HCT116 (cell line): ENCODE measurements around the gene ARHGEF39.

ENCODE experiments used
- CEBPB ChIP-seq: IDR thresholded peaks from 2 replicates; pipeline ENCODE4 v1.6.1; 2012; ENCODE audit warnings: low read depth
- EGR1 ChIP-seq: IDR thresholded peaks from 2 replicates; pipeline ENCODE4 v1.6.1; 2012; ENCODE audit warnings: low read depth
- EZH2 ChIP-seq: fragments of 200-600 bp; sonication (generic); IDR thresholded peaks from 2 replicates; pipeline ENCODE4 v1.6.1; 2017; ENCODE audit warnings: antibody characterized with exemption, mixed run types
- POLR2A ChIP-seq: IDR thresholded peaks from 2 replicates; pipeline ENCODE4 v1.7.0; 2011; ENCODE audit warnings: borderline replicate concordance; ENCODE audit not compliant: insufficient read depth, insufficient read length; ENCODE audit errors: extremely low read depth
- POLR2AphosphoS5 ChIP-seq: IDR thresholded peaks from 2 replicates; pipeline ENCODE4 v1.6.1; 2011; ENCODE audit warnings: mild to moderate bottlenecking, low read depth, low read length, moderate library complexity
- RAD21 ChIP-seq: IDR thresholded peaks from 2 replicates; pipeline ENCODE4 v1.6.1; 2012; ENCODE audit warnings: low read depth, mild to moderate bottlenecking
- SIN3A ChIP-seq: IDR thresholded peaks from 2 replicates; pipeline ENCODE4 v1.6.1; 2012; ENCODE audit warnings: low read depth
- SP1 ChIP-seq: IDR thresholded peaks from 2 replicates; pipeline ENCODE4 v1.6.1; 2012; ENCODE audit warnings: low read depth
- TF ChIP-seq, protein P1 (sequence below), 3 experiments: fragments of 200-600 bp in 1 of 3; sonication (generic) in 1 of 3; IDR thresholded peaks in 2 of 3; conservative IDR thresholded peaks in 1 of 3; 2 replicates each; pipeline ENCODE4 v1.5.1; 2012 to 2017; ENCODE audit warnings: low read depth in 2 of 3, low read length in 2 of 3, antibody characterized with exemption in 1 of 3, borderline replicate concordance in 1 of 3, control low read depth in 1 of 3, mild to moderate bottlenecking in 1 of 3, mixed read lengths in 1 of 3, mixed run types in 1 of 3, moderate library complexity in 1 of 3; ENCODE audit not compliant: insufficient read depth in 1 of 3
- TF ChIP-seq, protein P2 (sequence below): IDR thresholded peaks from 2 replicates; pipeline ENCODE4 v1.6.1; 2012; ENCODE audit warnings: low read depth
- TF ChIP-seq, protein P3 (sequence below): IDR thresholded peaks from 2 replicates; pipeline ENCODE4 v1.6.1; 2012
- TF ChIP-seq, protein P4 (sequence below): IDR thresholded peaks from 2 replicates; pipeline ENCODE4 v1.6.1; 2012
- TF ChIP-seq, protein P5 (sequence below): IDR thresholded peaks from 2 replicates; pipeline ENCODE4 v1.6.1; 2011; ENCODE audit warnings: mild to moderate bottlenecking, low read length, moderate library complexity; ENCODE audit not compliant: insufficient replicate concordance; ENCODE audit errors: extremely low read depth

DNA sequence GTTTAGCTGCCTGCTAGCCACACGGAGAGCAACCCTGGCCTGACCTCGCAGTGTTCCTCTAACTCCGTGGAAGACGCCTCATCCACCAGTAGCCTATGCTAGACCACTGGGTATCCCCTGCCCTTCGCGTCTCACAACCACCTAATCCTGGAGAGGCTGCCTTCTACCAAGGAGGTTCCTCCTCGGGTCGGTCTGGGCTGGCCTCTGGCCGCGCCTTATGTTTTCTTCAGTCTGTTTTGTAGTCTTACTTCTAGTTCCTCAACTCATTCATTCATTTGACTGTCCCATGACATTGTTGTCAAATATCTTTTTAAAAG, 26.3 kb upstream of the ARHGEF39 start:
- TF ChIP-seq POLR2AphosphoS5 (no peak), EGR1 (no peak), EZH2 (no peak), POLR2A (no peak), RAD21 (no peak), SIN3A (no peak), CEBPB (no peak), SP1 (no peak)
- TF ChIP-seq, protein P1, sequence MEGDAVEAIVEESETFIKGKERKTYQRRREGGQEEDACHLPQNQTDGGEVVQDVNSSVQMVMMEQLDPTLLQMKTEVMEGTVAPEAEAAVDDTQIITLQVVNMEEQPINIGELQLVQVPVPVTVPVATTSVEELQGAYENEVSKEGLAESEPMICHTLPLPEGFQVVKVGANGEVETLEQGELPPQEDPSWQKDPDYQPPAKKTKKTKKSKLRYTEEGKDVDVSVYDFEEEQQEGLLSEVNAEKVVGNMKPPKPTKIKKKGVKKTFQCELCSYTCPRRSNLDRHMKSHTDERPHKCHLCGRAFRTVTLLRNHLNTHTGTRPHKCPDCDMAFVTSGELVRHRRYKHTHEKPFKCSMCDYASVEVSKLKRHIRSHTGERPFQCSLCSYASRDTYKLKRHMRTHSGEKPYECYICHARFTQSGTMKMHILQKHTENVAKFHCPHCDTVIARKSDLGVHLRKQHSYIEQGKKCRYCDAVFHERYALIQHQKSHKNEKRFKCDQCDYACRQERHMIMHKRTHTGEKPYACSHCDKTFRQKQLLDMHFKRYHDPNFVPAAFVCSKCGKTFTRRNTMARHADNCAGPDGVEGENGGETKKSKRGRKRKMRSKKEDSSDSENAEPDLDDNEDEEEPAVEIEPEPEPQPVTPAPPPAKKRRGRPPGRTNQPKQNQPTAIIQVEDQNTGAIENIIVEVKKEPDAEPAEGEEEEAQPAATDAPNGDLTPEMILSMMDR (IDR thresholded peaks at IDR 0.05 in 2 of 3, conservative IDR thresholded peaks at IDR 0.05 in 1 of 3; ENCODE audit: borderline replicate concordance in 1 of 3, insufficient read depth in 1 of 3, low read depth in 2 of 3, low read length in 2 of 3): no peak
- TF ChIP-seq, protein P2, sequence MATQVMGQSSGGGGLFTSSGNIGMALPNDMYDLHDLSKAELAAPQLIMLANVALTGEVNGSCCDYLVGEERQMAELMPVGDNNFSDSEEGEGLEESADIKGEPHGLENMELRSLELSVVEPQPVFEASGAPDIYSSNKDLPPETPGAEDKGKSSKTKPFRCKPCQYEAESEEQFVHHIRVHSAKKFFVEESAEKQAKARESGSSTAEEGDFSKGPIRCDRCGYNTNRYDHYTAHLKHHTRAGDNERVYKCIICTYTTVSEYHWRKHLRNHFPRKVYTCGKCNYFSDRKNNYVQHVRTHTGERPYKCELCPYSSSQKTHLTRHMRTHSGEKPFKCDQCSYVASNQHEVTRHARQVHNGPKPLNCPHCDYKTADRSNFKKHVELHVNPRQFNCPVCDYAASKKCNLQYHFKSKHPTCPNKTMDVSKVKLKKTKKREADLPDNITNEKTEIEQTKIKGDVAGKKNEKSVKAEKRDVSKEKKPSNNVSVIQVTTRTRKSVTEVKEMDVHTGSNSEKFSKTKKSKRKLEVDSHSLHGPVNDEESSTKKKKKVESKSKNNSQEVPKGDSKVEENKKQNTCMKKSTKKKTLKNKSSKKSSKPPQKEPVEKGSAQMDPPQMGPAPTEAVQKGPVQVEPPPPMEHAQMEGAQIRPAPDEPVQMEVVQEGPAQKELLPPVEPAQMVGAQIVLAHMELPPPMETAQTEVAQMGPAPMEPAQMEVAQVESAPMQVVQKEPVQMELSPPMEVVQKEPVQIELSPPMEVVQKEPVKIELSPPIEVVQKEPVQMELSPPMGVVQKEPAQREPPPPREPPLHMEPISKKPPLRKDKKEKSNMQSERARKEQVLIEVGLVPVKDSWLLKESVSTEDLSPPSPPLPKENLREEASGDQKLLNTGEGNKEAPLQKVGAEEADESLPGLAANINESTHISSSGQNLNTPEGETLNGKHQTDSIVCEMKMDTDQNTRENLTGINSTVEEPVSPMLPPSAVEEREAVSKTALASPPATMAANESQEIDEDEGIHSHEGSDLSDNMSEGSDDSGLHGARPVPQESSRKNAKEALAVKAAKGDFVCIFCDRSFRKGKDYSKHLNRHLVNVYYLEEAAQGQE: no peak
- TF ChIP-seq, protein P3, sequence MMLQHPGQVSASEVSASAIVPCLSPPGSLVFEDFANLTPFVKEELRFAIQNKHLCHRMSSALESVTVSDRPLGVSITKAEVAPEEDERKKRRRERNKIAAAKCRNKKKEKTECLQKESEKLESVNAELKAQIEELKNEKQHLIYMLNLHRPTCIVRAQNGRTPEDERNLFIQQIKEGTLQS: no peak
- TF ChIP-seq, protein P4, sequence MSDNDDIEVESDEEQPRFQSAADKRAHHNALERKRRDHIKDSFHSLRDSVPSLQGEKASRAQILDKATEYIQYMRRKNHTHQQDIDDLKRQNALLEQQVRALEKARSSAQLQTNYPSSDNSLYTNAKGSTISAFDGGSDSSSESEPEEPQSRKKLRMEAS: no peak
- TF ChIP-seq, protein P5, sequence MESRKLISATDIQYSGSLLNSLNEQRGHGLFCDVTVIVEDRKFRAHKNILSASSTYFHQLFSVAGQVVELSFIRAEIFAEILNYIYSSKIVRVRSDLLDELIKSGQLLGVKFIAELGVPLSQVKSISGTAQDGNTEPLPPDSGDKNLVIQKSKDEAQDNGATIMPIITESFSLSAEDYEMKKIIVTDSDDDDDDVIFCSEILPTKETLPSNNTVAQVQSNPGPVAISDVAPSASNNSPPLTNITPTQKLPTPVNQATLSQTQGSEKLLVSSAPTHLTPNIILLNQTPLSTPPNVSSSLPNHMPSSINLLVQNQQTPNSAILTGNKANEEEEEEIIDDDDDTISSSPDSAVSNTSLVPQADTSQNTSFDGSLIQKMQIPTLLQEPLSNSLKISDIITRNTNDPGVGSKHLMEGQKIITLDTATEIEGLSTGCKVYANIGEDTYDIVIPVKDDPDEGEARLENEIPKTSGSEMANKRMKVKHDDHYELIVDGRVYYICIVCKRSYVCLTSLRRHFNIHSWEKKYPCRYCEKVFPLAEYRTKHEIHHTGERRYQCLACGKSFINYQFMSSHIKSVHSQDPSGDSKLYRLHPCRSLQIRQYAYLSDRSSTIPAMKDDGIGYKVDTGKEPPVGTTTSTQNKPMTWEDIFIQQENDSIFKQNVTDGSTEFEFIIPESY: no peak
